Uterine smooth muscle cell (primary cell): ENCODE results near the gene FNBP1L. TPM values are rescaled to one million over a fixed set of nuclear protein-coding genes. Genes with fewer than 3 reads are reported as not detected.

ENCODE experiments used
- total RNA-seq: library from RNA; depleted of rRNA; stranded (reverse); fragments of >200 nt; gene quantifications from 2 replicates; pipeline ENCODE4 v1.2.3, GENCODE V29; 2014

The FNBP1L gene
- total RNA-seq, result 11.8 and 15.1 TPM in 2 replicates

GRCh38 chr1:93447481-93448291, at the start of gene FNBP1L:
Gene FNBP1L (plus strand): TSS chr1:93448118. CDS start chr1:93448282, 164 bp downstream.

Other genes starting within 250 kb of the FNBP1L start
- 50.0 and 67.8 TPM in 2 replicates for gene DR1, start 102.2 kb upstream of the FNBP1L start, total RNA-seq
- 48.7 and 53.7 TPM in 2 replicates for gene BCAR3, start 233.7 kb downstream of the FNBP1L start, total RNA-seq